Fibroblast of skin of left biceps (primary cell): ENCODE results near the gene SLC24A4.

Experiments
- DNase-seq, 2 experiments: peaks; one replicate each; pipeline ENCODE4 v3.0.0-alpha.2; 2013; ENCODE audit warnings: low read depth in 2 of 2

Gene SLC24A4

DNA sequence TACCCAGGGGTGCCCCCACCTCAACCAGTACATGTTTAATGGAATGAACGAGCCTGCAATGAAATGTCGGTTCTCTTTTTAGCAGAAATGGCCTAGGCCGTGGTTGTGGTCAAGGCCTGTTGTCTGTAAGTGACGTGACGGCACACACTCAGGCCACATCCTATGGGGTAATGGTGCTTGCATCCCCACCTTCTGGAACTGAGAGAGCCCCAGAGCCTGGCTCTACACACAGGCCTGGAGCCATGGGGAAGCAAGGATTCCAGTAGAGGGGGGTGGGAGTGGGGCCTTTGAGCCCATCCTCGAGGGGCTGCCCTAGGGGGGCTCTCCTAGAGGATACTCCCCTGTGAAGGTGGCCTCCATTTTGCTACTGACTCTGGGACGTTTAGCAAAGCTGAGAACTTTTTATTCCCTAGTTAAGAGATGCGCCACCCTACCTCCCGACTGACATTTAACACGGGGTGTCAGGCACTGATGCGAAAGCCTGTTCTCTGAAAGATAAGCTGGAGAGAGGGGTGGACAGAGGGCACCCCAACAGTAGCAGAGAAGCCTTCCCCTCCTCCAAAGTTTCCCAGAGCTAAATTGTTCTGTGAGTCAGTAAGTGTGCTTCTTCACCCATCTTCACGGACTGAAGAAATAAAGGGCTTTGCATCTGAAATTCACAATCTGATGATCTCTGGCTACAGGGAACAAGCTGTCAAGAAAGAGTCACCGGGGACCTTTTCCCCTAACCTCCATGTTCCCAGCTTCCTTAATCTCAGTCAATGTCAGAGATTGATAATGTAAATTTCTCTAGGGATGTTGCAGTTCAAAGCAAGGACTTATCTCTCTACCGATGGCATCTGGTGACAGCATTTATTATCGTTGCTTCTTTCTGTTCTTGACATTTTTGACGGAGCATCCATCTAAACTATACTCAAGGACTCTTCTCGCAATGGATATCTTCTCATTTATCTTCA is 197.4 kb downstream of the SLC24A4 start:
- DNase-seq = no peak

DNA sequence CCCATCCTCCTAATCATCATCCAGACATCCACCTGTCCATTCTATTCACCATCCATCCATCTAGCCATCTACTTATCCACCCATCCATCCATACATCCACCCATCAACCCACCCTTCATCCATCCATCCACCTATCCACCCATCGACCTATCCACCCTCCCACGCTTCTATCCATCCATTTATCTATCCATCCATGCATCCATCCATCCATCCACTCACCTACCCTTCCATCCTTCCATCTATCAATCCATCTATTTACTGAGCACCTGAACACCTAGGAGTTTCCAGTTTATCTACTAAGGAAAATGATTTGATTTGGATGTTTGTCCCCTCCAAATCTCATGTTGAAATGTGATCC is 198.1 kb downstream of the SLC24A4 start:
- no peak for DNase-seq

DNA sequence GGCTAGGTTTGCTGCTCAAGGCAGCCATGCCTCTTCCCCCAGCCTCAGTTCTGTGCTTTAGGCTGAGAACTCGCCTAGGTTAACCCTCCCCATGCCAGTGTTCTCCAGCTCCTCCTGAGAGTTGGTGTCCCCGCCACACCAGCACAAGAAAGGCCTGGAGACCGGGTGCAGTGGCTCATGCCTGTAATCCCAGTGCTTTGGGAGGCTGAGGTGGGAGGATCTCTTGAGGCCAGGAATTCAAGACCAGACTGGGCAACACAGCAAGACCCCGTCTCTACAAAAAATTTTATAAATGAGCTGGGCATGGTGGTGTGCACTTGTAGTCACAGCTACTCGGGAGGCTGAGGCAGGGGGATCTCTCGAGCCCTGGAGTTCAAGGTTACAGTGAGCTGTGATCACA is 200.8 kb downstream of the SLC24A4 start:
- DNase-seq = no peak

- no peak for DNase-seq
Observed at GRCh38 chr14:92524602-92525185, 201.7 kb downstream of the SLC24A4 start.

- no peak for DNase-seq
Observed at GRCh38 chr14:92525322-92526095, 202.5 kb downstream of the SLC24A4 start.

DNA sequence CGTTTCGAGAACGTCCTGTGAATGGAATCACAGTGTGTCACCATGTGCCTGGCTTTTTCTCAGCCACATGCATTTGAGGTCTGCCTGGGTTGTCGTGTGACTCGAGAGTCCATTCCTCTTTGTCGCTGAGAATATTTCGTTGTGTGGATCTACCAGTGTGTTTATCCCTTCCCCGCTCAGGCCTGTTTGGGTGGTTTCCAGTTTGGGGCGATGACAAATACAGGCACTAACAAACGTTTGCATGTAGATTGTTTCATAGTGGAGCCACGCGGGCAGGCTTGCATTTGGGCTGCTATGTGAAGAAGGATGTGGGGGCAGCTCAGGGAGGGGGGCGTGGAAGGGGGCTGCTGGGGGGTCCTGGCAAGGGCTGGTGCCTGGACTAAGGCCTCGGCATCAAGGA is 204.8 kb downstream of the SLC24A4 start:
- DNase-seq = no peak

- DNase-seq = no peak
Observed at GRCh38 chr14:92528486-92529100, 205.6 kb downstream of the SLC24A4 start.

DNA sequence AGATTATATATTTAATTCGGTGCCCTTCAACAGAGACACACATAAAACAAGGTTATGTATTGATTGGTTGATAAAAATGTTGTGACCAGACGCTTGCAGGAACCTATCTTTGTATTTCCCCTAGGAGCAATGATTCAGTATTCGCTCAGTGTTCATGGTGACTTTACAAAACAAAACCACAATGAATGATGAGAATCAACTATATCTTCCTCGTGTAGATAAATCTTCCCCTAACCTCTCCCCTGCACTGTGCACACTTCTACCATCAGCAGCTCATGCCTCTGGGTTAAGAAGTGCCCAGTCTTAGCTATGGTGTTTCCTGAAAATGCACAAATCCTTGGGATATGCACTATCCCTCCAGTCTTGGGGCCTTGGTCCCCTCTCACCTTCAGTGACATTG is 206.9 kb downstream of the SLC24A4 start:
- no peak for DNase-seq

GRCh38 chr14:92531106-92531873 is 208.3 kb downstream of the SLC24A4 start:
- DNase-seq = no peak

DNA sequence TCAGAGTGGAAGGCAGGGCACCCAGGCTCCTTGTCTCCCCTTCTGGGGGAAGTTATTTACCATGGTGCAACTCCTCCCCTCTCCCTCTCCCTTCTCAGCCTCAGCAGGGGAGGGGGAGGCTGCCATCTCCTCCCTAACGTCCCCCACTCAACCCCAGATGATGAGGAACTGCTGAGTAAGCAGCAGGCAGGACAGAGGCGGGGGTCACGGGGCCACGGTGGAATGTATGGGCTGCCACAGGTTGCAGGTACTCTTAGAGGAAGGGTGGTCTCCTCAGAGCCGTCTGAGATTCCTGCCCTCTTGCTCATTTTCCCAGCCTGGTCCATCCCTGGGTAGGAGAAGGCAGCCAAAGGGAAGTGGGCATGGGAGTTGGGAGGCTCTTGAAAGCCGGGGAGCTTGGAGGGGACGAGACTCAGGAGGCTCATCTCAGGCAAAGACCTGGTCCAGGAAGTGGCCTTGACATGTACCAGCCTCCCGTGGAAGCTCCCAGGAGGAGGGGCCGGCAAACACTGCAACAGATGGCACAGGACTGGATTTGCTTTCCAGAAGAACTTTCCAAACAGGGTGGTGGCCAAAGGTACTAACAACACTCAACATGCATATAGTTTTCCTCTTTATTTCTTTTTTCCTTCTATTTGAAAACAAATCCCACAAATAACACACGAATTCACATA is 209.7 kb downstream of the SLC24A4 start:
- no peak for DNase-seq

- no peak for DNase-seq
Observed at GRCh38 chr14:92534932-92535643, 212.1 kb downstream of the SLC24A4 start.

DNA sequence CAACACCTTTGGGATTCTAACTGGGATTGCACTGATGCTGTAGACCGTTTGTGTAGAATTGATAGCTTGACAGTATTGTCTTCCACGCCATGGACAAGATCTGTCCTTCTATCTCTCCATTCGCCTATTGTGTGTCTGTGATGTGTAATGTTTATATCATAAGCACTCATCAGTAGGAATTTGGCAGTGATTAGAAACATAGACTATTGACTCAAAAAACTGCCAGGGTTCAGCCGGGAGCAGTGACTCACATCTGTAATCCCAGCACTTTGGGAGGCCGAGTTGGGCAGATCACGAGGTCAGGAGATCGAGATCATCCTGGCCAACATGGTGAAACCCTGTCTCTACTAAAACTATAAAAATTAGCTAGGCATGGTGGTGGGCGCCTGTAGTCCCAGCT is 213.3 kb downstream of the SLC24A4 start:
- peak; percentile 50 to 54 for DNase-seq

DNA sequence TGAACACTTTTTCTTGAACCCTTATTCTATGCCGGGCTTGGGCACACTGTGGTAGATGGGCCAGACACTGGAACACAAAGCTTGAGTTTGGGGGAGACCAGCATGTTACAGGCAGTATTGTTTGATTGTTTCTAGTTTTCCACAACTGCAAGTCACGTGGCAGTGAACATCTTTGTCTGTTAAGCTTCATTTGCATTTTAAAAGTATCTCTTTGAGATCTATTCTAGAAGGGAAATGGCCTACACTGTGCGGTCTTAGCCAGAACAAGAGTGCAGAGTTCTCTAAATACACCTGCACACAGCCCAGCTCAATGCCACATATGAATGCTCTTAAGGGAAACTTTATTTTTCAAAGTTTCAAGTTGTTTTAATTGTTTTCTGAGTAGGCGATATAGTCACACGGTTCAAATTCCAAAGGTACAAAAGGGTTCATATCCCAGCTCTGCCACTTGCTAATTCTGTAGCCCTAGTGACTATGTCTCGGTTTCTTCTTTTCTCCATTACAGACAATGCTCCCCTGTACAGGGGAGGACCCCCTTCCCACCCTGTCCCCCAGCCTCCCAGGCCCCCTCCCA is 215.5 kb downstream of the SLC24A4 start:
- no peak for DNase-seq

GRCh38 chr14:92539419-92539818 is 216.5 kb downstream of the SLC24A4 start:
- no peak for DNase-seq

DNA sequence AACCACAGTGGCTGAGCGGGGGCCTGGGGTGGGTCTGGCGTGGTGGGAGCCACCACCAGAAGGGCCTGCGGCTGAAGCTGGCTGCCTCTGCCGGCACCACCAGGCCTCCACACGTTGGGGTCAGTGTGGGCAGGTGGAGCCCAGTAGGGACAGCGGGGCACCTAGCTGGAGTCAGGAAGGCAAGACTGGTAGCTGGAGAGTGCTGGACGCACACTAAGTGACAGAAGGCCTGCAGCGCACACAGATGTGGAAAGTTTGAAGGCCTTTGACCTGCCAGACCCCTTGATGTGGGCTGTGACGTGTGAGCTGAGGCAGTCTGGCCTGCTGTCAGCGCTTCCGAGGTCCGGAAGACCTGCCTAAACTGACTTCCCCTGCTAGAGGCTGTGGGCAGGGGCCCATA is 216.9 kb downstream of the SLC24A4 start:
- no peak for DNase-seq

DNA sequence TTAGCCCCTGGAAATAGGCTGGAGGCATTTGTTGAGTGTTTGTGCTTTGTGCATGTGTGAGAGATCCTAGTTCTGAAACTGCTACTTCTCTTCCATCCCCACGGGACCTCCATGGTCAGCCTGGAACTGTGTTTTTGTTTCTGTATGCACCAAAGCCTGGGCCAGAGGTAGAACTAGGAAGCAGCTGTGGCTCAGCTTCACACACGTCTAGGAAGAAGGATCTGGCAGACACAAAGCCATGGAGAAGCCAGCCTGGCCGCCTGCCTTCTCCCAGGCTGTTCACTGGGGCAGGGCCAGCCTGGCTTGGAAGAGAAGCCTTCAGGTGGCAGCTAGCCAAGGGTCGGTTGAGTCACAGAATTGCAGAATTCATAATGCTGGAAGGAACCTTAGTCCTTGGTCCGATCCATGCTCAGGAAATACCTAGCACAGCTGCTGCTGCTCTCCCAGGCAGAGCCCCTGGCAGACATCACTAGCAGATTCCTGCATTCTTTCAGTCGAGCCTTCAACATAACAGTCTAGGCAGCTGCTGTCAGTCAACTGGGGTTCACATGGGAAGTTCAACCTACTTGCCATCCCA is 217.6 kb downstream of the SLC24A4 start:
- peak; percentile 99 for DNase-seq

DNA sequence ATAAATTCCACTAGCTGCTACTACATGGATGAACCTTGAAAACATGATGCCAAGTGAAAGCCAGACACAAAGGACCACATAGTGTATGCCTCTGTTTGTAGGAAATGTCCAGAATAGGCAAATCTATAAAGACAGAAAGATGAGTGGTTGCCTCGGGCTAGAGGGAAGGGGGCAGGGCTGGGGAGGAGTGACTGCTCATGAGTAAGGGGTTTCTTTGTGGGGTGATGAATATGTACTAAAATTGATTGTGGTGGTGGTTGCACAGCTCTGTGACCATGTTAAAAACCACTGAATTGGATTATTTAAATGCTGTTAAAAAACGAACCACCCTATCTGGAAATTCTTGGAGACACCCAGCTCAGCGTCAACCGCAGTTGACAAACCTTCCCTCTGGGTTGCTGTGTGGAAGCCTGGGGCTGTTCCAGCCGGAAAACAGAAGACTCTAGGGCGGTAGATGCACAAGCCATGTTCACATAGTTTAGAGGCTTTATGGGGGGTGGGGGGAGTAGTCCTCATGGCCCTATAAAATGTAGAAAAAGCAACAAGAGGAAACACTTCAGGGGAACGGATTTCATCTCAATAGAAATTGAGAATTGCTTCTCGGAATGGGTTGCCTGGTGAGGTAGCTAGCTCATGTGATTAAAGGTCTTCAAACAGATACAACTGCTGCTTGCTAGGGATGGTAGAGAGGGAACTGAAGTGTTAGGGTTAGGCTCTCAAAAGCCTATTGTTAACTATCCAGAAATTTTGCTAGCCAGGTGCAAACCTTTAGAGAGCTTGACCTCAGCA is 220.0 kb downstream of the SLC24A4 start:
- DNase-seq = no peak

DNA sequence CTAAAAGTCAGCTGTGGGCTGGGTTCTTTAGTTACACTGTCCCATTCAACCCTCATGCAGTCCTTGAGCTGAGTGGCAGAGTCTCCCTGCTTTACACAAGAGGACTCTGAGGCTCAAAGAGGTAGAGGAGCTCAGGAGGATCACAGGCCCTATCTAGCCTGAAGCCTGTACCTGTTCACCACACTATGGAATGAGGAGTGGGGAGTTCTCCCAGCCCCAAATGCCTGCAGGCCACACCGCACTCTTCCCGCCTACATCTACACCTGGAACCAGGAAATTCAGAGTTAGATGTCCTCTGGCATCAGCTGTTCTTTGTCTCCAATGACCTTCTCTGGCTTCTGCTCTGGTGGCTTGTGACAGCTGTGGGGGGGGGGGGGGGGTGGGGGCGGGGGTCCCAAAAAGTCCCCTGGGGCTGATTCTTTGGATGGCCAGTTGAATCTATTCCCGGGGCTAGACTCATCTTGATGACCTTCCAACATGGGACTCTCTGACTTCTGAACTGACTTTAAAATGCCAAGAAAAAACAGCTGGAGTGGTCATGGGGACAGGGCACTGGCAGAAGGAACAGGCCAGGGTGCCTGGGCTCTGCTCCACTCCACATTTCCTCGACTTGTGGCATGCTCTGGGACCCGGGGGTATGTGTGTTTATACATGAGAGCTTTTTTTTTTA is 221.2 kb downstream of the SLC24A4 start:
- DNase-seq = no peak
